Stimulated activated CD4-positive, alpha-beta T cell treated with anti-CD3 and anti-CD28 coated beads, TNF-alpha, amount 100 ng/mL, for 24 hours (primary cell): ENCODE results near the gene SATB1.
"Not testable (repeated sequence)": the region's sequence is repeated elsewhere in the genome, so short reads cannot be mapped to it uniquely, and the experiment has no call there.

Source experiments
- DNase-seq, 3 experiments: peaks; one replicate each; pipeline ENCODE4 v3.0.0-alpha.2; 2020; ENCODE audit warnings: low read depth in 3 of 3

Gene SATB1

GRCh38 chr3:18351823-18352744, 73.1 kb downstream of the SATB1 start:
- no peak for DNase-seq

DNA sequence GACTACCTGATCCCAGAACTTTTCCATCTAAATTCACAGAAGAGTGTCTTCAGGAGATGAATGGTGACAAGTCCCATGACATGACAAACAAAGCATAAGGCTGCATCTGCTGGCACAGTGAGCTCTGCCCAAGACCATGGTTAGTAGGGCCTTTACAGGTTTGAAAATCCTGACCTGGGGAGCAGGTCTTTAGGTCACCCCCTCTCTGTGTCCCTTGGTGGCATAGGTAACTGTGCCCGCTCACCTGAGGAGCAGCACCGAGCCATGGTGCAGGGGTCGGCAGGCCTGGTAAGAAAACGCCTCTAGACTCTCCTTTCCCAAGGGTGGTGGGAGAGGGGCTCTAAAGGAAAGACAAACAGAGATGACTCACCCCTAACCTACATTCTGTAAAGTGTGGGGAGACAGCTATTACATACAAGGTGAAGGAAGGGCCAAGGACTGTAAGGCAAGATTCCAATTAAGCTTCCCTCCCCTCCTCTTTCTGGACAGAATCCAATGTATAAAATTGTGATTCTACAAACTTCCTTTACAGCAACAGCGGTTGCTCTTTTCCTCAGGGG, 74.0 kb downstream of the SATB1 start:
- no peak for DNase-seq

GRCh38 chr3:18349197-18349798, 75.8 kb downstream of the SATB1 start:
- no peak for DNase-seq

GRCh38 chr3:18346097-18346496, 79.0 kb downstream of the SATB1 start:
- DNase-seq = no peak

- DNase-seq = no peak
Measured at GRCh38 chr3:18345015-18345367, 80.1 kb downstream of the SATB1 start.

- no peak for DNase-seq
Measured at GRCh38 chr3:18344306-18345014, 80.7 kb downstream of the SATB1 start.

DNA sequence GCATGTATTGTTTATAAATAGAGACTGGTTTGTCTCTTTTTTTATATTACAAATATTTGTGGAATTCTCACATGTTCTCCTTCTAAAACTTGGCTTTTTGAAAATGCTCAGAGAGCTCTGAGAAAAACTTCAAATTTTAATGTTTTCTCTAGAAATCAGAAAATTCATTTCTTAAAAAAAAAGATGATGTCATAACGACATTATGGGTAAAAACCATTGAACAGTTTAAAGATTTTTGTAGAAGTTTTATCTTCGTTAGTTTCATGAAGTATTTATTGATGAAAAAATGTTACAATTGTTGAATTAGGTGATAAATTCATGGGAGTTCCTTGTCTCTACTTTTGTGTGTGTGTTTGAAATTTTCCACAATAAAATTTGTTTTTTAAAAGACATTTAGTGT, 81.3 kb downstream of the SATB1 start:
- DNase-seq = no peak

DNA sequence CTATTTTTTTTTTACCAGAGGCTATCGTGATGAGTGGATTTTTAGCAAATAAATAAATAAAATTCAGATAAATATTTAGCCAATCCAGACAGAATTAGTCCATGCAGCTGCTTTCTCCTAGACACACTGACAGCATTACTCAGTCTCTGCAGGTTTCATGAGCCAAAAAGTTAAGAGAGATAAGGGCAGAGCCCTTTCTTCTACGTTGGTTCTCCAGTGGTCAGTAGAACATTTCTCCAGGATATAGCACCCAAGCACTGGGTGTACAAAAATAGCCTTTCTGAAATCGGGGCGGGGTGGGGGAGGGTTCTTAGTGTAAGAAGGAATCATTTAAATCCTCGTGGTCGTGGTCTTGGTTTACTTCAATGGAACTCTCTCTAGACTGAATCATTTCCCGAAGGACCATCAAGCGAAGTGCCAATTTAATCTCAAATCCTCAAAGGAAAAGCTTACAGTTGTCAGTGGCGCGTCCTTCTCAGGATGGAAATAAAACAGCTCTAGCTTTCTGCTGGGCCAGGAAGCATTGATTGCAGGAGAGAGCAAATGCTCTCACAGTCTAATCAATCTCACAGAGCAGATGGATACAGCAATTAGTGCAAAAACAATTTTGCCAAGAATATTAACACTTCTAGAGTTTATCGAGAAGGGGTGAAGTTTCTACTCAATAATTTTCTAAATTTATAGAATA, 86.2 kb downstream of the SATB1 start:
- DNase-seq = no peak

- no peak for DNase-seq
Measured at GRCh38 chr3:18337231-18337630, 87.9 kb downstream of the SATB1 start.

- DNase-seq = no peak
Measured at GRCh38 chr3:18334837-18335601, 90.1 kb downstream of the SATB1 start.

- not testable (repeated sequence) for DNase-seq
Measured at GRCh38 chr3:18330772-18331441, 94.2 kb downstream of the SATB1 start.

- DNase-seq = no peak
Measured at GRCh38 chr3:18308096-18308650, 117.0 kb downstream of the SATB1 start.

DNA sequence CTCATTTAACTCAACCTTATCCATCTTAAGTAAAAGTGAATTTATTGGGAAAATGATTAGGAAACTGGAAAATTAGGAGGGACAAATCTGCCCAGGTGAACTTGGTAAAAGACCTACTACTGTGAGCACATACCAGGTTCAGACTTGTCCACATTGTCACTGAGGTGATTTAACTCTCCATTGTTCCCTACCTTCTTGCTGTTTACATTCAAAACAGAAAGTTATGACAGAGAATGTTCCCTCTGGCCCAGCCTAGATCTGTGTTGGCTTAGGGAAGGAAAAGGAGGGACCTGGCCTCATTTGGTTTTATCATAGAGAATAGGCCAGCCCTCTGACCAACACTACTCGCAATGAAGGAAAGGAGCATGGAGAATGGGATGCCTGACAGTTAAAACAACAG, 117.6 kb downstream of the SATB1 start:
- no peak for DNase-seq

DNA sequence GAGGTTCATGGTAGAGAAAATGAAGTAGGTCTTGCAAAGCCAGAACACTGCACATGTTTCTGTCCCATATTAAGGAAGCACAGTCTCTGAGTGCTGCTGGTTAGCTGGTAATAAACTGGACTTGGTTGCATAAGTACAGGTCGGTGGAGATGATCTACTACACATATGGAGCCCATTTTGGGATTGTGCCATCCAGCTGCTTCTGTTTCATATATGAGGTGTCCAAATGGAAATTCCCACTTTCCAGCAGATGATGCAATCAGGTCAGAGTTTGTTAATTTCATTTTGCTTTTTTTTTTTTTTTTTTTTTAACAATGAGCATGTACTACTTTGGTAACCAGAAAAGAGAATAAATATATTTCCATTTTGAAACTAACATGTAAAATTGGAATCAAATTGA, 122.6 kb downstream of the SATB1 start:
- no peak for DNase-seq

GRCh38 chr3:18301781-18302180, 123.4 kb downstream of the SATB1 start:
- DNase-seq = no peak

DNA sequence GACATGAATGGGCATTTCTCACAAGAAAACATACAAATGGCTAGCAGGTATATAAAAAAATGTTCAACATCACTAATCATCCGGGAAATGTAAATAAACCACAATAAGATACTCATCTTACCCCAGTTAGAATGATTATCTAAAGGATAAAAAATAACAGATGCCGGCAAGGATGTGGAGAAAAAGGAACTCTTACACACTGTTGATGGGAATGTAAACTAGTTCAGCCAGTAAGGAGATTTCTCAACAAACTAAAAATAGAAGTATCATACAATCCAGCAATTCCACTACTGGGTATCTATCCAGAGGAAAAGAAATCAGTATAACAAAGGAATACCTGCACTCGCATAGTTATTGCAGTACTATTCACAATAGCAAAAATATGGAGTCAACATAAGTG, 124.2 kb downstream of the SATB1 start:
- DNase-seq = no peak

DNA sequence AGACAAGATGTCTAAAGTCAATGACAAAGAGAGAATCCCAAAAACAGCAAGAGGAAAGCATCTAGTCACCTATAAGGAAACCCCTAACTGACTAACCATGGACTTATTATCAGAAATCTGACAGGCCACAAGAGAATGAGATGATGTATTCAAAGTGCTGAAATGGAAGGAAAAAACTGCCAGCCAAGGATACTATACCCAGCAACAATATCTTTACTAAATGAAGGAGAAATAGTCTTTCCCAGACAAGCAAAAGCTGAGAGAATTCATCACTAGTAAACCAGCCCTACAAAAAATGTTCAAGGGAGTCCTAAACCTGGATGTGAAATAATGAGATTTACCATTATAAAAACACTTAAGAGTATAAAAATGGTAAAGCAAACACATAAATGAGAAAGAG, 128.0 kb downstream of the SATB1 start:
- no peak for DNase-seq
